Measurements from ENCODE around the gene RLF.
A peak's percentile ranks its signal among the peaks of the same experiment; 100 is the strongest.

Gene RLF

GRCh38 chr1:40248412-40248811, 87.2 kb downstream of the RLF start:
- DNase-seq (ENCODE audit: low read depth): no peak
- no peak for TF ChIP-seq CTCF (IDR thresholded peaks at IDR 0.05; ENCODE audit: insufficient read depth, low read depth, low read length, missing control alignments)
- H3K4me3 ChIP-seq (ENCODE audit: low read depth, low read length): no peak overlapping the region

- no peak overlapping the region for H3K4me3 ChIP-seq (ENCODE audit: low read depth, low read length)
- no peak for DNase-seq (ENCODE audit: low read depth)
- no peak for TF ChIP-seq CTCF (IDR thresholded peaks at IDR 0.05; ENCODE audit: insufficient read depth, low read depth, low read length, missing control alignments)
Observed at GRCh38 chr1:40251456-40251855, 90.3 kb downstream of the RLF start.

GRCh38 chr1:40252601-40253000, 91.4 kb downstream of the RLF start:
- DNase-seq (ENCODE audit: low read depth): no peak
- TF ChIP-seq CTCF (IDR thresholded peaks at IDR 0.05; ENCODE audit: insufficient read depth, low read depth, low read length, missing control alignments): no peak
- H3K4me3 ChIP-seq (ENCODE audit: low read depth, low read length): no peak overlapping the region

- no peak overlapping the region for H3K4me3 ChIP-seq (ENCODE audit: low read depth, low read length)
- TF ChIP-seq CTCF (IDR thresholded peaks at IDR 0.05; ENCODE audit: insufficient read depth, low read depth, low read length, missing control alignments): no peak
- DNase-seq (ENCODE audit: low read depth): no peak
Observed at GRCh38 chr1:40255231-40255630, 94.0 kb downstream of the RLF start.

- peak overlapping the region; percentile 74 for H3K4me3 ChIP-seq (ENCODE audit: low read depth, low read length)
- TF ChIP-seq CTCF (IDR thresholded peaks at IDR 0.05; ENCODE audit: insufficient read depth, low read depth, low read length, missing control alignments): no peak
- DNase-seq (ENCODE audit: low read depth): no peak
Observed at GRCh38 chr1:40256401-40257084, 95.4 kb downstream of the RLF start.

GRCh38 chr1:40257313-40257687, 96.1 kb downstream of the RLF start:
- TF ChIP-seq CTCF (IDR thresholded peaks at IDR 0.05; ENCODE audit: insufficient read depth, low read depth, low read length, missing control alignments): no peak
- DNase-seq (ENCODE audit: low read depth): no peak
- H3K4me3 ChIP-seq (ENCODE audit: low read depth, low read length): peak overlapping the region; percentile 74
